ENCODE results near the gene FGF12.

- no peak for TF ChIP-seq YY1 (IDR thresholded peaks at IDR 0.05; ENCODE audit: insufficient read depth, insufficient read length)
- TF ChIP-seq SUZ12 (IDR thresholded peaks at IDR 0.05; ENCODE audit: extremely low read depth, insufficient read depth, insufficient read length): no peak
- no peak for TF ChIP-seq ZNF274 (IDR thresholded peaks at IDR 0.05; ENCODE audit: low read depth, low read length)
Measured at GRCh38 chr3:192326656-192327055, 400.7 kb downstream of the FGF12 start.
